ENCODE data around the gene LILRB1.

DNA sequence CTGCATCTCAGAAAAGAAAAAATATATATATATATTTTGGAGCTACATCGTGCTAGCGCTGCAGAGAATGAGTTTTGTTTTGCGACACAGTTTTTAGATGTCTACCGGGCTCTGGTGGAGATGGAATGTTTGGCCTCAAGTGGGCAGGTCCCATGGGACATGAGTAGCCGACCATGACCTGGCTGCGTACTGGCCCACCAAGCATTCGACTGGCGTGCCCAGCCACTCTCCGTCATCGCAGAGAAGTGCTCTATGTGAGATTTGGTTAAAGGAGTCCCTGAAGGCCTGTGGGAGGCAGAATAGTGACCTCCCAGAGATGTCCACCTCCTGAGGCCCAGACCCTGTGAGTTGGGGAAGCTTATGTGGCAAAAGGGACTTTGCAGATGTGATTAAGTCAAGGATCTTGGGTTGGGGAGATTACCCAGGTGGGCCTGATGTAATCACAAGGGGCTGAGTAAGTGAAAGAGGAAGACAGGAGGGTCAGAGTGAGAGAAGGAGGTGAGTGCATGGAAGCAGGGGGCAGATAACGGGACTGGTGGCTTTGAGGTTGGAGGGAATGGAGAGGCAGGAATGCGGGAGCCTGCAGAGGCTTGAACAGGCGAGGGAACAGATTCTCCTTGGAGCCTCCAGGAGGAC lies 31.7 kb downstream of the LILRB1 start:
- TF ChIP-seq CREB1 (IDR thresholded peaks at IDR 0.05) (no peak), CREB1 (CRISPR knock-in tag; IDR thresholded peaks at IDR 0.05) (no peak), ZBTB8A (CRISPR knock-in tag; IDR thresholded peaks at IDR 0.05; ENCODE audit: borderline replicate concordance, low read depth) (no peak), CTCF (CRISPR knock-in tag; IDR thresholded peaks at IDR 0.05) (no peak), TCF7L2 (IDR thresholded peaks at IDR 0.05; ENCODE audit: low read depth, low read length) (no peak), ZNF317 (CRISPR knock-in tag; IDR thresholded peaks at IDR 0.05) (no peak), ZNF639 (CRISPR knock-in tag; conservative IDR thresholded peaks at IDR 0.05) (no peak), POLR2AphosphoS5 (IDR thresholded peaks at IDR 0.05; ENCODE audit: low read depth, low read length) (no peak)

All from HepG2 (cell line).